Endodermal cell (in vitro differentiated cells): Measurements from ENCODE around the gene PARN. TPM values are rescaled to one million over a fixed set of nuclear protein-coding genes. Genes with fewer than 3 reads are reported as not detected.

Experiments
- DNase-seq: peaks from one replicate; pipeline ENCODE4 v3.0.0-alpha.2; 2017
- H3K27ac ChIP-seq: 2 replicates; pipeline ENCODE4 v1.5.1; 2013; ENCODE audit warnings: mild to moderate bottlenecking, low read depth, low read length, moderate library complexity
- H3K27me3 ChIP-seq: 2 replicates; pipeline ENCODE4 v1.6.1; 2013; ENCODE audit warnings: mild to moderate bottlenecking, low read length, moderate library complexity; ENCODE audit not compliant: insufficient read depth, control insufficient read depth, poor library complexity, severe bottlenecking
- H3K36me3 ChIP-seq: 2 replicates; pipeline ENCODE4 v1.7.0; 2013; ENCODE audit warnings: mild to moderate bottlenecking, low read length, moderate library complexity; ENCODE audit not compliant: control insufficient read depth, insufficient read depth
- H3K4me1 ChIP-seq: one replicate; pipeline ENCODE4 v1.7.0; 2013; ENCODE audit warnings: low read length; ENCODE audit not compliant: control insufficient read depth, insufficient read depth
- H3K4me3 ChIP-seq: 2 replicates; pipeline ENCODE4 v1.5.1; 2013; ENCODE audit warnings: mild to moderate bottlenecking, low read length, moderate library complexity
- H3K9ac ChIP-seq: 2 replicates; pipeline ENCODE4 v1.6.1; 2013; ENCODE audit warnings: mild to moderate bottlenecking, low read length, moderate library complexity; ENCODE audit not compliant: poor library complexity, severe bottlenecking; ENCODE audit errors: extremely low read depth
- H3K9me3 ChIP-seq: 2 replicates; pipeline ENCODE4 v1.6.1; 2013; ENCODE audit warnings: mild to moderate bottlenecking, low read length, moderate library complexity; ENCODE audit not compliant: control insufficient read depth
- H3K27ac Mint-ChIP-seq: 2 replicates; pipeline ENCODE4 v1.8.0; 2020; ENCODE audit warnings: mixed read lengths
- H3K27me3 Mint-ChIP-seq: 2 replicates; pipeline ENCODE4 v1.8.0; 2021; ENCODE audit warnings: mild to moderate bottlenecking, mixed read lengths; ENCODE audit not compliant: insufficient read depth
- H3K36me3 Mint-ChIP-seq: 2 replicates; pipeline ENCODE4 v1.8.0; 2020; ENCODE audit warnings: low read depth, mixed read lengths
- H3K4me1 Mint-ChIP-seq: 2 replicates; pipeline ENCODE4 v1.8.0; 2020; ENCODE audit warnings: mixed read lengths
- H3K4me3 Mint-ChIP-seq: 2 replicates; pipeline ENCODE4 v1.8.0; 2020; ENCODE audit warnings: mild to moderate bottlenecking, moderate library complexity, mixed read lengths
- H3K9me3 Mint-ChIP-seq: 2 replicates; pipeline ENCODE4 v1.8.0; 2020; ENCODE audit warnings: mild to moderate bottlenecking, mixed read lengths
- CTCF ChIP-seq: fragments of 200-600 bp; sonication (generic); conservative IDR thresholded peaks from 2 replicates; pipeline ENCODE4 v1.5.0; 2021; ENCODE audit warnings: antibody characterized with exemption, mild to moderate bottlenecking
- WGBS, 2 experiments: methylation state at CpG; one replicate each; pipeline versions ENCODE4 v1.1.5 to v1.1.7; 2013; ENCODE audit warnings: missing lambda C conversion rate in 2 of 2, mixed read lengths in 1 of 2; ENCODE audit not compliant: insufficient coverage in 1 of 2, insufficient read length in 1 of 2; 5-methylcytosine and 5-hydroxymethylcytosine counted together
- total RNA-seq, 2 donors: library from RNA; stranded (reverse); fragmentation: NEBNext Ultra II Directional in 1 of 2; extraction: Animal tissue kit (Norgen Biotek cat#: 25700) in 1 of 2; gene quantifications; 2 replicates in 1 of 2; 3 replicates in 1 of 2; pipeline ENCODE4 v1.2.1, GENCODE V29; 2021

The PARN gene
- total RNA-seq, 2 donors from 2014 or later: 43.7 to 45.7 TPM

DNA sequence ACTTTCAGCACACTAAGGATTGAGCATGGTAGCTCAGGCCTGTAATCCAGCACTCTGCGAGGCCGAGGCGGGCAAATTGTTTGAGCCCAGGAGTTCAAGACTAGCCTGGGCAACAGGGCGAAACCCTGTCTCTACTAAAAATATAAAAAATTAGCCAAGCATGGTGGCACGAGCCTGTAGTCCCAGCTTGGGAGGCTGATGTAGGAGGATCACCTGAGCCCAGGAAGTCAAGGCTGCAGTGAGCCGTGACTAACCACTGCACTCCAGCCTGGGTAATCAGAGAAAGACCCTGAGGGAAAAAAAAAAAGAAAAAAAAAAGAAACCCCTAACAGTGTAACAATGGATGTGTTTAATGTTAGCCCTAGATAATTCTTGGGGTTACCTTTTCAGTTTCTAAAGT is 24.0 kb downstream of the PARN start:
- H3K27ac Mint-ChIP-seq: no peak overlapping the region
- WGBS, 2 experiments: 87 to 91% methylated on average over 4 to 6 of the region's 6 CpGs
- Histone ChIP-seq H3K9me3 (no peaks in the 10 kb centered on the region), H3K4me1 (no peaks in the 10 kb centered on the region), H3K9ac (no peak overlapping the region), H3K4me3 (no peak overlapping the region), H3K27ac (no peak overlapping the region), H3K27me3 (no peaks in the 10 kb centered on the region), H3K36me3 (peaks cover 81% of the 10 kb centered on the region)
- no peak overlapping the region for H3K4me3 Mint-ChIP-seq
- no peaks in the 10 kb centered on the region for H3K4me1 Mint-ChIP-seq
- no peaks in the 10 kb centered on the region for H3K9me3 Mint-ChIP-seq
- no peaks in the 10 kb centered on the region for H3K27me3 Mint-ChIP-seq
- DNase-seq: no peak
- H3K36me3 Mint-ChIP-seq: peaks cover 57% of the 10 kb centered on the region
- TF ChIP-seq CTCF: no peak

DNA sequence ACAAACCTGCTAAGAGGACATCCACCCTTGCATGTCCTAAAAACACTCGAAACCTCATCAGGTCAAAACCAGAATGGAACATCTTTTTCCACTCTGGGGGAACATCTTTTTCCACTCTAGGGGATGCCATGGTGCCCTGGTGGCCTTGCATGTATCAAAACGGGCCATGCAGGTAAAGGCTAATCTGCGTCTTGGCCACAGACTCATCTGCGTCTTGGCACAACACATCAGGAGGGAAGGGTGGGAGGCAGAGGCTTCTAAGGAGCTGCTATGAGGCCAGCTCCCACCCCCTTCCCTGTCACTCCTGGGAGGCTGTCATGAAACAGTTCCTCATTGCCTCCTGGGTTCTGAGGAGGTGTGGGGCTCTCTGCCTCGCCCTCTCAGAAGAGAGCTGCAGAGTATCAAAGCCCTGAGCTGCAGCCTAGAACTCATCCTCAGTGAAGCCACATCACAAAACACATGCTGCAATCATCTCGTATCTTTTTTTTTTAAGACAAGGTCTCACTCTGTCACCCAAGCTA is 27.6 kb downstream of the PARN start:
- H3K27me3 Mint-ChIP-seq: no peaks in the 10 kb centered on the region
- no peak overlapping the region for H3K4me3 Mint-ChIP-seq
- H3K27me3 ChIP-seq: no peaks in the 10 kb centered on the region
- H3K27ac ChIP-seq: no peak overlapping the region
- H3K27ac Mint-ChIP-seq: no peak overlapping the region
- no peaks in the 10 kb centered on the region for H3K4me1 Mint-ChIP-seq
- TF ChIP-seq CTCF: no peak
- H3K36me3 ChIP-seq: peaks cover 77% of the 10 kb centered on the region
- 90 to 95% methylated on average over 4 to 6 of the region's 6 CpGs for WGBS, 2 experiments
- no peaks in the 10 kb centered on the region for H3K9me3 ChIP-seq
- no peaks in the 10 kb centered on the region for H3K9me3 Mint-ChIP-seq
- H3K36me3 Mint-ChIP-seq: peaks cover 71% of the 10 kb centered on the region
- H3K4me3 ChIP-seq: no peak overlapping the region
- H3K4me1 ChIP-seq: no peaks in the 10 kb centered on the region
- DNase-seq: no peak
- no peak overlapping the region for H3K9ac ChIP-seq

DNA sequence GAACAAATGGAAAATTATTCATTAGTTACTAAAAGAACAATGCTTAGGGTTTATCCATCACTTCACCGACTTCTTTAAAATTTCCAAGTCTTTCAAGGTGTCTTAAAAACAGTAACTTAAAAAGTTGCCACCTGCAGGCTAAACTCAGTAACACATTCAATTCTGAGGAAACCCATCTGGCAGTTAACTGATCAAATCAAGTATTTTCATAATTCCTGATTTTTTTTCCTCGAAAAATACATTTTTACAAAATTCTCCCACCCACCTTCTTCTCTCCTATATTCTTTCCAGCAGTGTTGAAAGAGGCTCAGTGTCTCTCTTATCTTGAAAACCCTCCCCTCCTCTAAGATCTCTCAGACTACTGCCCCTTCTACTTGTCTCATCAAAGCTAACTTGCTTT is 29.9 kb downstream of the PARN start:
- H3K27ac ChIP-seq: no peak overlapping the region
- H3K27ac Mint-ChIP-seq: no peak overlapping the region
- no peaks in the 10 kb centered on the region for H3K9me3 Mint-ChIP-seq
- no peak for DNase-seq
- no peaks in the 10 kb centered on the region for H3K27me3 Mint-ChIP-seq
- TF ChIP-seq CTCF: peak; percentile 74
- WGBS, 2 experiments: 75 to 76% methylated on average over 2 of the region's 2 CpGs
- H3K9ac ChIP-seq: no peak overlapping the region
- H3K4me3 ChIP-seq: no peak overlapping the region
- H3K4me3 Mint-ChIP-seq: no peak overlapping the region
- peaks cover 71% of the 10 kb centered on the region for H3K36me3 Mint-ChIP-seq
- H3K4me1 ChIP-seq: no peaks in the 10 kb centered on the region
- H3K36me3 ChIP-seq: peaks cover 70% of the 10 kb centered on the region
- no peaks in the 10 kb centered on the region for H3K27me3 ChIP-seq
- no peaks in the 10 kb centered on the region for H3K9me3 ChIP-seq
- no peaks in the 10 kb centered on the region for H3K4me1 Mint-ChIP-seq
